ENCODE data around the gene RAB5IF. TPM values are rescaled to one million over a fixed set of nuclear protein-coding genes. Genes with fewer than 3 reads are reported as not detected.

The RAB5IF gene
- total and polyA plus RNA-seq, 5 experiments from 2014 or later = 58.1 to 141 (median 113) TPM

DNA sequence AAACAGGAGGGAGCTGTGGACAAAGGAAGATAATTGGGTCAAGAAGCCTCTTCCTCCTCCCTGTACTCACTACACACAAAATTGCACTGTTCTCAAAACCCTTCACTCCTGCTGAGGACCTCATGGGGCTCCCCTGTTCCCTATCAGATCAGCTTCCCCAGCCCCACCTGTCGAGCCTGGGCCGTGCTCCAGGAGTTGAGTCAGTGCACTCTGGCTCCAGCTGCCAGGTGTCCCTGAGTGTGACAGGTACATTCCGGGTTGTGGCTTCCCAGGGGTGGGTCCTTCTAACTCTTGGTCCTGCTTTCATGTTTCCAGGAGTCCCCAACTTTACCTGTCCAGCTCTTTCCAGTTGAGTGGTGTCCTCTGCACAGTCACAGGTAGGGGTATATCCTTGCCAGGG lies 8.4 kb downstream of the RAB5IF start:
- peak overlapping the region in 9 of 10 donors; percentile 9 to 81 (median 52) for H3K27ac Mint-ChIP-seq
- no peak for ATAC-seq
- DNase-seq = no peak
- H3K27me3 Mint-ChIP-seq = no peaks in the 10 kb centered on the region
- POLR2A ChIA-PET = interaction anchor here (0.9 to 7.0 kb wide), 3 partner anchors 10 to 30 kb away, joined by 3 to 65 read pairs (median 6); partner anchors contain the start of gene SLA2
- peaks cover 11 to 33% (median 14%) of the 10 kb centered on the region in 4 donors for H3K4me1 Mint-ChIP-seq
- no peaks in the 10 kb centered on the region for H3K9me3 Mint-ChIP-seq
- H3K4me3 Mint-ChIP-seq = peak overlapping the region in 1 of 10 donors; percentile 45
- H3K36me3 Mint-ChIP-seq = peaks cover 0 to 79% (median 10%) of the 10 kb centered on the region in 3 donors

GRCh38 chr20:36614781-36615557 lies 9.4 kb downstream of the RAB5IF start:
- no peaks in the 10 kb centered on the region for H3K27me3 Mint-ChIP-seq
- H3K9me3 Mint-ChIP-seq = no peaks in the 10 kb centered on the region
- H3K4me1 Mint-ChIP-seq = peaks cover 11 to 30% (median 13%) of the 10 kb centered on the region in 4 donors
- DNase-seq (no peak), ATAC-seq (no peak)
- peak overlapping the region in 8 of 10 donors; percentile 9 to 77 (median 43) for H3K27ac Mint-ChIP-seq
- peaks cover 0 to 72% (median 8%) of the 10 kb centered on the region in 3 donors for H3K36me3 Mint-ChIP-seq
- POLR2A ChIA-PET = interaction anchor here (1.5 to 7.0 kb wide), 2 partner anchors 9 to 29 kb away, joined by 6 to 65 read pairs; partner anchors contain the start of gene SLA2
- H3K4me3 Mint-ChIP-seq = no peak overlapping the region

- no peak for ATAC-seq
- POLR2A ChIA-PET = no interaction called here
- H3K4me1 Mint-ChIP-seq = peaks cover 17 to 34% (median 30%) of the 10 kb centered on the region in 4 donors
- no peaks in the 10 kb centered on the region for H3K27me3 Mint-ChIP-seq
- peaks cover 0 to 61% (median 7%) of the 10 kb centered on the region in 3 donors for H3K36me3 Mint-ChIP-seq
- no peak overlapping the region for H3K4me3 Mint-ChIP-seq
- H3K9me3 Mint-ChIP-seq = no peaks in the 10 kb centered on the region
- H3K27ac Mint-ChIP-seq = peak overlapping the region; percentile 10 to 90 (median 66)
- no peak for DNase-seq
Observed at GRCh38 chr20:36620917-36621316, 15.3 kb downstream of the RAB5IF start.

GRCh38 chr20:36623444-36623843 lies 17.9 kb downstream of the RAB5IF start:
- Mint-ChIP-seq H3K27me3 (no peaks in the 10 kb centered on the region), H3K36me3 (peaks cover 0 to 79% (median 17%) of the 10 kb centered on the region in 3 donors), H3K9me3 (no peaks in the 10 kb centered on the region), H3K4me3 (no peak overlapping the region), H3K4me1 (peaks cover 20 to 49% (median 48%) of the 10 kb centered on the region in 4 donors), H3K27ac (peak overlapping the region; percentile 30 to 95 (median 79))
- POLR2A ChIA-PET = interaction anchor here (0.7 to 1.6 kb wide), 6 partner anchors 9 to 58 kb away, joined by 3 to 9 read pairs (median 5); partner anchors contain the start of gene SLA2
- DNase-seq (no peak), ATAC-seq (no peak)

GRCh38 chr20:36624068-36624943 lies 18.7 kb downstream of the RAB5IF start:
- peak overlapping the region in 6 of 10 donors; percentile 5 to 67 (median 42) for H3K4me3 Mint-ChIP-seq
- no peak for DNase-seq
- H3K36me3 Mint-ChIP-seq = peaks cover 0 to 77% (median 19%) of the 10 kb centered on the region in 3 donors
- ATAC-seq = peak in 1 of 2 donors; percentile 47
- peaks cover 22 to 56% (median 54%) of the 10 kb centered on the region in 4 donors for H3K4me1 Mint-ChIP-seq
- POLR2A ChIA-PET = interaction anchor here (0.6 to 1.6 kb wide), 10 partner anchors 10 to 367 kb away, joined by 3 to 9 read pairs (median 4); partner anchors contain the start of gene SLA2
- H3K27ac Mint-ChIP-seq = peak overlapping the region; percentile 70 to 95 (median 83)
- no peaks in the 10 kb centered on the region for H3K9me3 Mint-ChIP-seq
- H3K27me3 Mint-ChIP-seq = no peaks in the 10 kb centered on the region

GRCh38 chr20:36624944-36625324 lies 19.4 kb downstream of the RAB5IF start:
- H3K4me3 Mint-ChIP-seq = no peak overlapping the region
- peak overlapping the region; percentile 24 to 95 (median 83) for H3K27ac Mint-ChIP-seq
- DNase-seq (no peak), ATAC-seq (no peak)
- H3K27me3 Mint-ChIP-seq = no peaks in the 10 kb centered on the region
- H3K4me1 Mint-ChIP-seq = peaks cover 26 to 62% (median 61%) of the 10 kb centered on the region in 4 donors
- no peaks in the 10 kb centered on the region for H3K9me3 Mint-ChIP-seq
- peaks cover 0 to 81% (median 20%) of the 10 kb centered on the region in 3 donors for H3K36me3 Mint-ChIP-seq
- POLR2A ChIA-PET = interaction anchor here (0.6 to 1.6 kb wide), 9 partner anchors 11 to 366 kb away, joined by 3 to 6 read pairs (median 4); partner anchors contain the start of gene SLA2

- POLR2A ChIA-PET = interaction anchor here (1.3 to 6.7 kb wide), 6 partner anchors 12 to 55 kb away, joined by 3 to 108 read pairs (median 7); partner anchors contain the start of genes RAB5IF, SLA2 and TGIF2
- peak in 1 of 10 donors; percentile 46 for DNase-seq
- ATAC-seq = no peak
- peaks cover 30 to 77% (median 71%) of the 10 kb centered on the region in 4 donors for H3K4me1 Mint-ChIP-seq
- H3K4me3 Mint-ChIP-seq = peak overlapping the region in 6 of 10 donors; percentile 12 to 64 (median 37)
- H3K36me3 Mint-ChIP-seq = peaks cover 0 to 86% (median 31%) of the 10 kb centered on the region in 3 donors
- peak overlapping the region; percentile 22 to 98 (median 84) for H3K27ac Mint-ChIP-seq
- no peaks in the 10 kb centered on the region for H3K27me3 Mint-ChIP-seq
- H3K9me3 Mint-ChIP-seq = no peaks in the 10 kb centered on the region
Observed at GRCh38 chr20:36628076-36628475, 22.5 kb downstream of the RAB5IF start.

- H3K4me1 Mint-ChIP-seq = peaks cover 25 to 71% (median 63%) of the 10 kb centered on the region in 4 donors
- POLR2A ChIA-PET = interaction anchor here (0.7 to 6.7 kb wide), 22 partner anchors 8 to 1169 kb away, joined by 3 to 108 read pairs (median 4); partner anchors contain the start of genes RAB5IF, SLA2 and TGIF2
- peaks cover 4 to 85% (median 34%) of the 10 kb centered on the region in 3 donors for H3K36me3 Mint-ChIP-seq
Observed at GRCh38 chr20:36629719-36630681, 24.4 kb downstream of the RAB5IF start.

DNA sequence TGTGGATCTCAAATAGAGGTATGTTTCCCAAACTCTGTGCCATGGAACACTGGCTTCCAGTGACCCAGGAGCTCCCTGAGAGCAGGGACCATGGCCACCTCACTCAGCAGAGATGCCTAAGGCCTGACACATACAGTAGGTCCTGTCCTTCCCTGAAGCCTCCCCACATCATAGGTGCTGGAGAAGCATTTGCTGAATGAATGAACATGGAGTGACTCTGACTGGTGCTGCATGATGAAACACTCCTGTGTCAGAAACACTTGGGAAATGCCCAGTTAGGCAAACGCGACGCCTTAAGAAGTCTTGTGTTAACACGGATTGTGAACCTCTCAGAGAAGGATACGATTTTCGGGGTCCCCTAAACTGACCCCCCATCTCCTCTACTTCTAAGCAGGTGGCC lies 26.1 kb downstream of the RAB5IF start:
- DNase-seq (no peak), ATAC-seq (no peak)
- Mint-ChIP-seq H3K27me3 (no peaks in the 10 kb centered on the region), H3K27ac (peak overlapping the region; percentile 89 to 98 (median 96)), H3K9me3 (no peaks in the 10 kb centered on the region), H3K4me1 (peaks cover 27 to 76% (median 62%) of the 10 kb centered on the region in 4 donors), H3K36me3 (peaks cover 4 to 81% (median 33%) of the 10 kb centered on the region in 3 donors), H3K4me3 (peak overlapping the region in 5 of 10 donors; percentile 14 to 43 (median 26))
- POLR2A ChIA-PET = interaction anchor here (6.7 kb wide), 1 partner anchor 12 kb away, joined by 108 read pairs; the partner anchor contains the start of gene SLA2

More at GRCh38 chr20:36629719-36630681, 24.4 kb downstream of the RAB5IF start:
- ATAC-seq (peak; percentile 94 to 96), DNase-seq (peak in 9 of 10 donors; percentile 14 to 57 (median 40))
- H3K27ac Mint-ChIP-seq = peak overlapping the region; percentile 93 to 99 (median 97)
- H3K9me3 Mint-ChIP-seq = no peaks in the 10 kb centered on the region
- H3K4me3 Mint-ChIP-seq = peak overlapping the region; percentile 60 to 91 (median 86)
- H3K27me3 Mint-ChIP-seq = no peaks in the 10 kb centered on the region

DNA sequence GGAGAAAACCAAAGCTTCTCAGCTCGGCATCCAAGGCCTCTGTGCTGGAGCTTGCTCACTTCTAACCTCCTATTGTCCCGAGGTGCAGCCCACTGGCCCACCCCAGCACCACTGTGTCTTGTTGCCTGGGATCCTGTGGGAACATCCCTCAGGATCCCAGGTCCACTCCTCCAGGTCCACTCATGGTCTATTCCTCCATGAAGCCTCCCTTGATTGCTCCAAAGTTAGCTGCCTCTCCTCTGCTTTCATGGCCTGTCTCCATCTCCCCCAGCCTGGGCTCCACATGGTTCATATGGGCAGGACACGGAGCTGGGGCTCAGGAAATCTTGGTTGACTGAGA lies 26.5 kb downstream of the RAB5IF start:
- POLR2A ChIA-PET = interaction anchor here (1.4 to 6.7 kb wide), 2 partner anchors 12 to 26 kb away, joined by 3 to 108 read pairs; partner anchors contain the start of genes RAB5IF and SLA2
- Mint-ChIP-seq H3K27me3 (no peaks in the 10 kb centered on the region), H3K4me3 (peak overlapping the region in 5 of 10 donors; percentile 8 to 43 (median 19)), H3K27ac (peak overlapping the region; percentile 89 to 98 (median 96)), H3K36me3 (peaks cover 4 to 81% (median 29%) of the 10 kb centered on the region in 3 donors), H3K4me1 (peaks cover 26 to 74% (median 57%) of the 10 kb centered on the region in 4 donors), H3K9me3 (no peaks in the 10 kb centered on the region)
- no peak for ATAC-seq
- no peak for DNase-seq
